Measurements from ENCODE around the gene CNOT3. TPM values are rescaled to one million over a fixed set of nuclear protein-coding genes. Genes with fewer than 3 reads are reported as not detected.

The CNOT3 gene
- total and polyA plus RNA-seq, 9 of the 15 experiments (the other 6 are each of a cell fraction or from before 2014, with no cell fraction given) = 0.27 to 60.4 (median 9.9) TPM

- TF ChIP-seq ZBTB40 (IDR thresholded peaks at IDR 0.05) (peak; percentile 100), ZBTB40 (CRISPR knock-in tag; IDR thresholded peaks at IDR 0.05) (peak; percentile 100), COPS2 (conservative IDR thresholded peaks at IDR 0.05) (no peak), ZNF134 (CRISPR knock-in tag; conservative IDR thresholded peaks at IDR 0.05) (peak; percentile 60; the same call in 1 of the 2 replicates), CBFB (CRISPR knock-in tag; IDR thresholded peaks at IDR 0.05) (peak; percentile 88; the same call in 1 of the 2 replicates), ZNF395 (CRISPR knock-in tag; IDR thresholded peaks at IDR 0.05) (peak; percentile 92), TARDBP (IDR thresholded peaks at IDR 0.05) (no peak), KDM1A (IDR thresholded peaks at IDR 0.05) (no peak; a peak in 1 of 4 replicates), FUS (optimal IDR thresholded peaks at IDR 0.05; ENCODE audit: low read depth, low read length) (no peak), ID3 (CRISPR knock-in tag; IDR thresholded peaks at IDR 0.05) (no peak), ID3 (tag; IDR thresholded peaks at IDR 0.05) (peak; percentile 92; the same call in 1 of the 2 replicates), RFX1 (IDR thresholded peaks at IDR 0.05) (no peak), ZC3H8 (IDR thresholded peaks at IDR 0.05) (no peak), LCOR (CRISPR knock-in tag; IDR thresholded peaks at IDR 0.05) (peak; percentile 82), PHB (CRISPR knock-in tag; IDR thresholded peaks at IDR 0.05) (no peak; the same call in 1 of the 2 replicates), ZNF316 (IDR thresholded peaks at IDR 0.05) (no peak)
These were observed 22.2 kb upstream of the CNOT3 start, which contains the start of the genes PRPF31 and TFPT (continued) for GRCh38 chr19:54115109-54116063.

Data from K562 (cell line).